CD4-positive, CD25-positive, alpha-beta regulatory T cell (primary cell): Measurements from ENCODE around the gene PPP1R15A. TPM values are rescaled to one million over a fixed set of nuclear protein-coding genes. Genes with fewer than 3 reads are reported as not detected.

ENCODE experiments used
- ATAC-seq, 2 donors: fragments of 150-1000 bp; cut with Tn5 transposase; one replicate each; pipeline ENCODE4 v1.10.0; 2021; ENCODE audit warnings: low read depth in 2 of 2, moderate number of reproducible peaks in 2 of 2, moderate library complexity in 1 of 2
- DNase-seq, 3 donors: peaks; one replicate each; pipeline versions ENCODE4 v3.0.0 to v3.0.0-alpha.2; 2012 to 2022; ENCODE audit warnings: mixed read lengths in 1 of 3
- H3K27ac ChIP-seq: one replicate; pipeline ENCODE4 v1.7.0; 2013; ENCODE audit warnings: mild to moderate bottlenecking, low read length; ENCODE audit not compliant: insufficient read depth, poor library complexity, severe bottlenecking
- H3K27me3 ChIP-seq: one replicate; pipeline ENCODE4 v1.7.0; 2013; ENCODE audit warnings: low read length; ENCODE audit not compliant: control insufficient read depth, insufficient read depth
- H3K36me3 ChIP-seq: one replicate; pipeline ENCODE4 v1.7.0; 2013; ENCODE audit warnings: mild to moderate bottlenecking, low read length, moderate library complexity; ENCODE audit not compliant: control insufficient read depth, insufficient read depth
- H3K4me1 ChIP-seq: 2 replicates; pipeline ENCODE4 v1.7.0; 2013; ENCODE audit warnings: mild to moderate bottlenecking, low read length; ENCODE audit not compliant: insufficient read depth, control insufficient read depth, poor library complexity, severe bottlenecking
- H3K4me3 ChIP-seq: one replicate; pipeline ENCODE4 v1.7.0; 2013; ENCODE audit warnings: low read depth, mild to moderate bottlenecking, low read length, moderate library complexity
- H3K9me3 ChIP-seq, 2 experiments: 1 replicate in 1 of 2; 2 replicates in 1 of 2; pipeline ENCODE4 v1.7.0; 2013; ENCODE audit warnings: low read length in 2 of 2, mild to moderate bottlenecking in 1 of 2, moderate library complexity in 1 of 2; ENCODE audit not compliant: control insufficient read depth in 2 of 2
- H3K27ac Mint-ChIP-seq, 3 donors: one replicate each; pipeline ENCODE4 v1.8.0; 2020 to 2022; ENCODE audit warnings: mild to moderate bottlenecking in 3 of 3, mixed read lengths in 3 of 3, moderate library complexity in 2 of 3
- H3K27me3 Mint-ChIP-seq: one replicate; pipeline ENCODE4 v1.8.0; 2022; ENCODE audit warnings: mild to moderate bottlenecking, mixed read lengths
- H3K36me3 Mint-ChIP-seq: one replicate; pipeline ENCODE4 v1.8.0; 2020; ENCODE audit warnings: mixed read lengths
- H3K4me1 Mint-ChIP-seq, 4 donors: one replicate each; pipeline ENCODE4 v1.8.0; 2020 to 2022; ENCODE audit warnings: mixed read lengths in 4 of 4, mild to moderate bottlenecking in 1 of 4
- H3K4me3 Mint-ChIP-seq, 4 donors: one replicate each; pipeline ENCODE4 v1.8.0; 2020 to 2022; ENCODE audit warnings: mild to moderate bottlenecking in 4 of 4, mixed read lengths in 4 of 4, moderate library complexity in 3 of 4
- H3K9me3 Mint-ChIP-seq, 7 donors: one replicate each; pipeline ENCODE4 v1.8.0; 2020 to 2022; ENCODE audit warnings: mixed read lengths in 7 of 7, mild to moderate bottlenecking in 3 of 7, moderate library complexity in 2 of 7
- polyA plus RNA-seq, 4 donors: library from polyadenylated mRNA; unstranded; fragments of 300-500 nt; fragmentation: Illumina TruSeq; gene quantifications; one replicate each; pipeline ENCODE4 v1.2.3, GENCODE V29; 2021
- total RNA-seq: library from RNA; stranded (reverse); gene quantifications from one replicate; pipeline ENCODE4 v1.2.3, GENCODE V29; 2022

The PPP1R15A gene
- total and polyA plus RNA-seq, 5 donors from 2014 or later = 39.1 to 840 (median 52.8) TPM

DNA sequence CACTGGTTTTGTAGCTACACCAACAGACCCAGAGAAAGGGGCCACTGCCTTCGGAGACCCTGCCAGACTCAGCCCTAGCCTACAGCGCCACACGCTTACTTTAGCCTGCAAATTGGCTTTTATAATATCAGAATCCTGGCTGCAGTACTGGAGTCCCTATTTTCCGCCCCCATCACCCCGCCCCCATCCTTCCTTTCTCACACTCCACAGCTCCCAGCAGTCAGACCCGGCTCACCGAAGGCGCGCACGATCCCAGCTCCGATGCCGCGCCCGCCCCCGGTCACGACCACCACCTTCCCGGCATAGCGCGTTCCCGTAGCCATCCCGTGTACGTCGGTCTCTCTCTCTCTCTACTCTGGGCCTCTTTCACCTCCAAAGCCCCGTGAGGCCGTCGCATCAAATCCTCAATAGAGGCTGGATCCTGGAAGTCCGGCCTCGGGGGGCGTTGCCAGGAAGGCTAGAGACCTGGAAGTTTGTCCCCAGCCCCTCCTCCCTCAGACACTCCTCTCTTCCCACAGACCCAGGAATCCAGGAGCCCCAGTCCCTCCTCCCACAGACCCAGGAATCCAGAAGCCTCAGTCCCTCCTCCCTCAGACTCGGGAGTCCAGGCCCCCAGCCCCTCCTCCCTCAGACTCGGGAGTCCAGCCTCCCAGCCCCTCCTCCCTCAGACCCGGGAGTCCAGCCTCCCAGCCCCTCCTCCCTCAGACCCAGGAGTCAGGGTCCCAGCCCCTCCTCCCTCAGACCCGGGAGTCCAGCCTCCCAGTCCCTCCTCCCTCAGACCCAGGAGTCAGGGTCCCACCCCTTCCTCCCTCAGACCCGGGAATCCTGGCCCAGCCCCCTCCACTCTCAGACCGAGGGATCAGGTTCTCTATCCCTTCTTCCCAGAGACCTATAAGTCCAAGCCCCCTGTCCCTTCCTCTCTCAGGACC, 35.9 kb upstream of the PPP1R15A start, which contains the start of gene HSD17B14:
Gene HSD17B14 (minus strand): TSS at position 403 of the 929 bp plus-strand sequence. CDS start 80 bp downstream, at position 323.
- Mint-ChIP-seq H3K4me1 (peaks cover 0 to 22% (median 14%) of the 10 kb centered on the region in 4 donors), H3K27ac (peak within 1 kb of the TSS; percentile 87 to 93 (median 87)), H3K27me3 (peaks cover 15% of the 10 kb centered on the region), H3K36me3 (no peaks in the 10 kb centered on the region), H3K4me3 (peak within 1 kb of the TSS; percentile 45 to 90 (median 80)), H3K9me3 (no peaks in the 10 kb centered on the region)
- Histone ChIP-seq H3K27ac (no peak within 1 kb of the TSS), H3K4me1 (peaks cover 22% of the 10 kb centered on the region), H3K4me3 (peak within 1 kb of the TSS; percentile 57), H3K36me3 (no peaks in the 10 kb centered on the region), H3K9me3 (no peaks in the 10 kb centered on the region), H3K27me3 (no peaks in the 10 kb centered on the region)
- DNase-seq (no peak), ATAC-seq (peak; percentile 11 to 15)

DNA sequence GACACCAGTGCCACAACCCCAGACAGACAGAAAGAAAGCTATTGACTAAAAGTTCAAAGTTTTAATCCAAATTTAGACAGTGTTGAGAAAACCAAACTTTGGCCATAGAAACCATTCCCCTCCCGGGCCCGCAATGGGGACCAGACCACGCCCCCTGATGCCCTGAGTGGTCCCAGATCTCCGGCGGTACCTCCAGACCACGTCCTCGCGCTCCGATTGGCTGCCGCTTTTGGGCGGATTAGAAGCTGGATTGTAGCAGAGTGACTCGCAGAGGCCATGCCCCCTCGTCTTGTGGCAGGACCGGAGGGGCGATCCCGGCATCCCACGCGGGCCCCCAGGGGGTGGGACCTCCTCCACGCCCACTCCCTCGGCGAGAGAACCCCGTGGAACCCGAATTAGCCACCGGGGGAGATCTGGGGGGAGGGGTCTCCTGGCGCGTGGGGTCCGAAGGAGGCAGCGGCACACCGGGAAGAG, 35.1 kb upstream of the PPP1R15A start:
- Mint-ChIP-seq H3K4me1 (peaks cover 0 to 22% (median 14%) of the 10 kb centered on the region in 4 donors), H3K9me3 (no peaks in the 10 kb centered on the region), H3K27me3 (peaks cover 15% of the 10 kb centered on the region), H3K4me3 (peak overlapping the region; percentile 10 to 88 (median 80)), H3K36me3 (no peaks in the 10 kb centered on the region), H3K27ac (peak overlapping the region in 1 of 3 donors; percentile 40)
- Histone ChIP-seq H3K9me3 (no peaks in the 10 kb centered on the region), H3K4me1 (peaks cover 22% of the 10 kb centered on the region), H3K4me3 (no peak overlapping the region), H3K36me3 (no peaks in the 10 kb centered on the region), H3K27me3 (no peaks in the 10 kb centered on the region), H3K27ac (no peak overlapping the region)
- DNase-seq (peak; percentile 65 to 71 (median 66)), ATAC-seq (peak; percentile 56 to 59)

DNA sequence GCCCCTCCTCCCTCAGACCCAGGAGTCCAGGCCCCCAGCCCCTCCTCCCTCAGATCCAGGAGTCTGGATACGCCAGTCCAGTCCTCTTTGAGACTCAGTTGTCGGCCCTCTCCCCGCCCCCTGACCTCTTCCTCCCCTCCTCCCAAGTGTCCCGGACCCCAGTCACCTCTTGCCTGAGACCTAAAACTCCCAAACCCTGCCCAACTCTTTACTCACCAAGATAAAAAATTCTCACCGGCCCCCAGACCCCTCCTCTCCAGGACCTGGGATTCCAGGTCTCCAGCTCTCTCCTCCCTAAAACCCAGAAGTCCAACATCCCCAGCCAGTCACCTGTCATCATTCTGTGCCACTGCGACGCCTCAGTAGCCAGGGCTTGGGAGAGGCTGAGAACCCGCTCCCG, 34.5 kb upstream of the PPP1R15A start:
- Histone ChIP-seq H3K27me3 (no peaks in the 10 kb centered on the region), H3K4me1 (peaks cover 22% of the 10 kb centered on the region), H3K4me3 (no peak overlapping the region), H3K9me3 (no peaks in the 10 kb centered on the region), H3K36me3 (no peaks in the 10 kb centered on the region), H3K27ac (no peak overlapping the region)
- DNase-seq (no peak), ATAC-seq (no peak)
- peaks cover 19% of the 10 kb centered on the region for H3K27me3 Mint-ChIP-seq
- peak overlapping the region in 1 of 3 donors; percentile 55 for H3K27ac Mint-ChIP-seq
- no peaks in the 10 kb centered on the region for H3K36me3 Mint-ChIP-seq
- peak overlapping the region in 1 of 4 donors; percentile 48 for H3K4me3 Mint-ChIP-seq
- H3K4me1 Mint-ChIP-seq = peaks cover 0 to 22% (median 15%) of the 10 kb centered on the region in 4 donors
- H3K9me3 Mint-ChIP-seq = no peaks in the 10 kb centered on the region

DNA sequence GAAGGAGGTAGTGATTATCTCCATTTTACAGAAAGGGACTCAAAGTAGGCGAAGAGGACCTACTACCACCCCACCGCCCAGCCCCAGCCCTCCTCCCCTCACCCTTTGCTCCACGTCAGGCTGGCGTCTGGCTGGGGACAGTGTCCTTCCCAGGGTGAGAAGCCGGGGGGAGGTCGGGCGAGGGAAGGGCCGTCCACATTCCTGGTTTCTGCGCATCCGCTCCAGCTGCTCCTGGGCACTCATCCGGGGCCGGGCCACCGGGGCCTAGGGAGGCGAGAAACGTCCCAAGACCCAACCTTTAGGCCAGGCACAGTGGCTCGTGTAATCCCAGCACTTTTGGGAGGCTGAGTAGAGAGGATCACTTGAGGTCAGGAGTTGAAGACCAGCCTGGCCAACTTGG, 31.2 kb upstream of the PPP1R15A start:
- Histone ChIP-seq H3K36me3 (no peaks in the 10 kb centered on the region), H3K4me3 (no peak overlapping the region), H3K27ac (no peak overlapping the region), H3K4me1 (peaks cover 14% of the 10 kb centered on the region), H3K9me3 (no peaks in the 10 kb centered on the region), H3K27me3 (no peaks in the 10 kb centered on the region)
- Mint-ChIP-seq H3K4me1 (peaks cover 0 to 14% (median 9%) of the 10 kb centered on the region in 4 donors), H3K36me3 (no peaks in the 10 kb centered on the region), H3K4me3 (no peak overlapping the region), H3K9me3 (no peaks in the 10 kb centered on the region), H3K27me3 (peaks cover 15% of the 10 kb centered on the region), H3K27ac (no peak overlapping the region)
- no peak for DNase-seq
- ATAC-seq = no peak

DNA sequence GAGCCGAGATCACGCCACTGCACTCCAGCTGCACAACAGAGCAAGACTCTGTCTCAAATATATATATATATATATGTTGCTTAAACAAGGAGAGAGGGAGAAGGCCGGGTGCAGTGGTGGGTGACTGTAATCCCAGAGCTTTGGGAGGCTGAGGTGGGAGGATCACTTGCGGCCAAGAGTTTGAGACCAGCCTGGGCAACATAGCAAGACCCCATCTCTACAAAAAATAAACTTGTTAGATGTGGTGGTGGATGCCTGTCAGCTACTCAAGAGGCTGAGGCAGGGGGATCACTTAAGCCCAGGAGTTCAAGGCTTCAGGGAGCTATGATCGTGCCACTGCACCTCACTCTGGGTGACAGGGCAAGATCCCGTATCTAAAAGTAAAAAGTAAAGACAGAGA, 30.6 kb upstream of the PPP1R15A start:
- H3K27me3 Mint-ChIP-seq = peaks cover 14% of the 10 kb centered on the region

DNA sequence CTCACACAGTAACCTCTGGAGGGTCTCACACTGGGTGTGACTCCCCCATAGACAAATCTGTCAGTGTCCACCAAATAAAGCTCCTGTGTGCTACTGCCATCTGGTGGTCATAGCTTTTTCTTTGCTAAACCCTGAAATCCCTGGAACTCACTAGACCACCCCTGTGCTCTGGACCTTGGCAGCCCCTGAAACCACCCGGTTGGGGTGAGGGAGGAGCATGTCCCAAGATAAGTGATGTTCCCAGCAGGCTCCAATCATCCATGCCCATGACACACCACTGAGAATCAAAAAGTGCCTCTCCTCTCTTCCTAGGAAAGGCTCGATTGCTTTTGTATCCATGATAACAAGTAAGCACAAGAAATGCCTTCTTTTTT, 29.4 kb upstream of the PPP1R15A start:
- Mint-ChIP-seq H3K27ac (peak overlapping the region in 1 of 3 donors; percentile 48), H3K27me3 (peaks cover 12% of the 10 kb centered on the region), H3K4me1 (peaks cover 0 to 3% (median 1%) of the 10 kb centered on the region in 4 donors), H3K9me3 (no peaks in the 10 kb centered on the region), H3K36me3 (no peaks in the 10 kb centered on the region), H3K4me3 (no peak overlapping the region)
- no peak overlapping the region for H3K27ac ChIP-seq
- no peaks in the 10 kb centered on the region for H3K27me3 ChIP-seq
- H3K4me1 ChIP-seq = no peaks in the 10 kb centered on the region
- no peaks in the 10 kb centered on the region for H3K36me3 ChIP-seq
- DNase-seq (peak; percentile 32 to 67 (median 60)), ATAC-seq (peak in 1 of 2 donors; percentile 52)
- no peaks in the 10 kb centered on the region for H3K9me3 ChIP-seq
- H3K4me3 ChIP-seq = no peak overlapping the region

More for the DNA sequence above, 30.6 kb upstream of the PPP1R15A start:
- DNase-seq (no peak), ATAC-seq (no peak)
- no peak overlapping the region for H3K4me3 ChIP-seq
- H3K9me3 ChIP-seq = no peaks in the 10 kb centered on the region
- Mint-ChIP-seq H3K36me3 (no peaks in the 10 kb centered on the region), H3K9me3 (no peaks in the 10 kb centered on the region), H3K4me3 (no peak overlapping the region), H3K27ac (no peak overlapping the region), H3K4me1 (peaks cover 0 to 10% (median 6%) of the 10 kb centered on the region in 4 donors)
- peaks cover 8% of the 10 kb centered on the region for H3K4me1 ChIP-seq
- no peak overlapping the region for H3K27ac ChIP-seq
- no peaks in the 10 kb centered on the region for H3K36me3 ChIP-seq
- no peaks in the 10 kb centered on the region for H3K27me3 ChIP-seq

DNA sequence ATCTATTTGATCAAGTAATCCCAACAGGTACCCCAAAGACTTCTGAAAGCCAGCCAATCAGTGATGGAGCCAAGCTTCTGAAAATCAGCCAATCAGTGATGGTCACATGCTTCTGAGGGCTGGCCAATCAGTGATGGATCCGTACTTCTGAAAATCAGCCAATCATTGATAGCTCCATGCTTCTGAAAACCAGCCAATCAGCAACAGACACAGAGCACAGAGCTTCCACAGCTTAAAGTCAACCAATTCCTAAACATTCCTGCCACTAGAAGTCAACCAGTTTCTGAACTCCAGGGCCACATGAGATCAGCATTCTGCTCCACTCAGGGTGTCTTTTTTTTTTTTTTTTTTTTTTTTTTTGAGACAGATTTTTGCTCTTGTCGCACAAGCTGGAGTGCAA, 27.7 kb upstream of the PPP1R15A start:
- Mint-ChIP-seq H3K27ac (no peak overlapping the region), H3K36me3 (peaks cover 2% of the 10 kb centered on the region), H3K4me3 (no peak overlapping the region), H3K9me3 (no peaks in the 10 kb centered on the region), H3K27me3 (peaks cover 6% of the 10 kb centered on the region), H3K4me1 (peaks cover 0 to 2% (median 0%) of the 10 kb centered on the region in 4 donors)
- no peak overlapping the region for H3K27ac ChIP-seq
- no peaks in the 10 kb centered on the region for H3K36me3 ChIP-seq
- H3K4me1 ChIP-seq = no peaks in the 10 kb centered on the region
- DNase-seq = peak in 1 of 3 donors; percentile 36
- H3K9me3 ChIP-seq = no peaks in the 10 kb centered on the region
- ATAC-seq = no peak
- no peaks in the 10 kb centered on the region for H3K27me3 ChIP-seq
- no peak overlapping the region for H3K4me3 ChIP-seq
